Measurements from ENCODE around the gene DPT.
"Not testable (repeated sequence)": the region's sequence is repeated elsewhere in the genome, so short reads cannot be mapped to it uniquely, and the experiment has no call there.

The DPT gene

GRCh38 chr1:168728473-168729404, at the start of gene DPT:
Gene DPT (minus strand): TSS chr1:168729206. CDS start chr1:168729174, 32 bp downstream.
- no peak for DNase-seq (ENCODE audit: low read depth)

GRCh38 chr1:168775366-168775765, 46.4 kb upstream of the DPT start:
- DNase-seq (ENCODE audit: low read depth): no peak

DNA sequence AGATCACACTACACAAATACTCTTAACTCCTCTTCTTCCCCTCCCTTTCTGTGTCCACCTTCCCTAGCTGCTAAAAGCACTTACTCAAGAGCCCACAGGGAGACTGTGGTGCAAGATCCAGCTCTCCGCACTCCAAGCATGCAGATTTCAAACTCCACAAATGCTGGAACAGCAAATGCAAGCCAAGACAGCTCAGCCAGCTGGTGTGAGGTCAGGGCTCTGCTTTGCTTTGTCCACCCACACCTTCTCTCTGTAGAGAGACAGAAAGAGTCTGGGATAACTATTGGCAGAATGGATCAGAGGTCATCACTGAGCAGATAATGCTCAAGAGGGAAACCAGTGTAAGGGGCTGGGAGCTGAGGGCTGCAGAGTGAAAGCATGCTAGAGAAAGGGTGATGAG, 45.2 kb upstream of the DPT start:
- no peak for DNase-seq (ENCODE audit: low read depth)

GRCh38 chr1:168772428-168773060, 43.5 kb upstream of the DPT start:
- DNase-seq (ENCODE audit: low read depth): no peak

- no peak for DNase-seq (ENCODE audit: low read depth)
Measured at GRCh38 chr1:168771104-168771630, 42.2 kb upstream of the DPT start.

- not testable (repeated sequence) for DNase-seq (ENCODE audit: low read depth)
Measured at GRCh38 chr1:168769893-168770292, 40.9 kb upstream of the DPT start.

DNA sequence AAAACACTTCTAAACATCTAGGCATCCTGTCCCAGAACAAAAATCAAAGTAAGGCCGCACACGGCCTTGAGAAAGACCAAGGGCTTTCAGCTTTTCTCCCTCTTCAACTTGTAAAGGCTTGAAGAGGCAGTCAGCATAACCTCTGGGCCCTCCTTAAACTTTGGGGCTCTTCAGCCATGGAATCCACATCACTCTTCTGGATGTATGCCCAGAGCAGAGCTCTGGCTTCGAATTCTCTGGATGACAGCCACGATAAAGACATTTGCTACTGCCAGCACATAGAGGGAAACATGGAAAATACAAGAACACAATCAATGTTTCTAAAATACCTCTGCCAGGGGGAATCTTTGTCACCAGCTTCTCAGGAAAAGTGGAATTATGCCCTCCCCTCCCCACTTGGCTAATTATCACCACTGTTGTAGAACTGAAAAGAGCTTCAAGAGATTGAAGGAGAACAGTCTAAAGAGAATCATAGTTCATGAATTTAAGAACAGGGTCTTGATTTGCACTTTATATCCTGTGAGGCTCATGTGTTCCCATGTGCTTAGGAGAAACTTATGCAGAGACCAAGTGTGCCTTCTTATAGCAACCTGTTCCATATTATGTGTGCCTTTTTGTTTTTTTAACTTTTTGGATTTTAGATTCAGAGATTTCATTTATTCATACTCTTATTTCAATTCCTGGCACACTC, 39.0 kb upstream of the DPT start:
- no peak for DNase-seq (ENCODE audit: low read depth)

DNA sequence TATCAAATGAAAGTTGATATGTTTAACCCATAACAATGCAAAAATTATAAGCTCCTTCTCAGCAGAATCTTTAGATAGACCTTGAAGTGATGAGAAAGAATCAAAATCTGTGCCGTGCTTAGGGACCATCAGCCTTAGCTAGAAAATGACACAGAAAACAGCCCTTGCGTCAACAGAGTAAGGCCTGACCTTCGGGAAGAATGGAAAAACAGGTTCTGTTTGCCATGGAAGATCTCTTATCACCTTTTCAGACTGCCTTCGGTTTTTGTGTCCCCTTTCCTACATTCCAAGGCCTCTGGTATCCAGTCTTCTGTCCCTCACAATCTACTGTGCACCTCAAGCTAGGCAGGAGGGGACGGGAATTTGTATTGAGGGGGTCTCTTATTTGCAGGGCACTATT, 37.6 kb upstream of the DPT start:
- no peak for DNase-seq (ENCODE audit: low read depth)

GRCh38 chr1:168763031-168763430, 34.0 kb upstream of the DPT start:
- DNase-seq (ENCODE audit: low read depth): no peak

- no peak for DNase-seq (ENCODE audit: low read depth)
Measured at GRCh38 chr1:168762473-168762872, 33.5 kb upstream of the DPT start.

GRCh38 chr1:168760781-168761180, 31.8 kb upstream of the DPT start:
- DNase-seq (ENCODE audit: low read depth): no peak

DNA sequence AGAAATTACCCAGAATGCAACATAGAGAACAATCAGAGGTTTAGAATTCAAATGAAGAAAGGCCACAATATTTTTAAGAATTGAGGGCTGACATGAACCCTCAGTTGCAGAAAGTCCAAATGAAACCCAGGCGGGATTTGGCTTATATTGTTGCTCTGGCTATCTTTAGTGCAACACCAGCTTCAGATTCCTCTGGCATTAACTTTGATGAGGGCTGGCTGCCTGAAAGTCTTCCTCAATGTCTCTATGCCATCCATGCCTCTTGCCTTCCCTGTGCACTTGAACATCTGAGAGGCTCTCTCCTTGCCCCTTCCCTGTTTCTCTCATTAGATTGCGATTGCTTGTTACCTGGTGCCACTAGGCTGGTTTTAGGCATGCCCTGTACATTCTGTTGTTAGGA, 31.2 kb upstream of the DPT start:
- no peak for DNase-seq (ENCODE audit: low read depth)

DNA sequence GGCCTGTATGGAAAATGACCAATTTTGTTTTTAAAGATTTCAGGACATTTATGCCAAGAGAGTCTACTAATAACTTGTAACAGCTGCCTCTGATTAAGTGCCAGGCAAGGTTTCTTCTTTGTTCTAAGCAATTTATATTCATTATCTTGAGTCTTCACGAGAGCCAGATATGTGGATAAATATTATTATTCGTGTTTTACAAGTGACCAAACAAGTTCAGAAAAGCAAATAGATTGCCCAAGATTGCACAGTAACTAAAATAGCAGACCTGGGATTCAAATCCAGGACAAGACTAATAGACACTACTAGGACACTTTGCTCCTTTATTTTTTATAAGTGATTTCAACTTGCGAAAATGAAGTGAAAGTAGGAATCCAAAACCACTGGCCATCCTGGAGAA, 30.1 kb upstream of the DPT start:
- DNase-seq (ENCODE audit: low read depth): no peak

- DNase-seq (ENCODE audit: low read depth): no peak
Measured at GRCh38 chr1:168758503-168758902, 29.5 kb upstream of the DPT start.

DNA sequence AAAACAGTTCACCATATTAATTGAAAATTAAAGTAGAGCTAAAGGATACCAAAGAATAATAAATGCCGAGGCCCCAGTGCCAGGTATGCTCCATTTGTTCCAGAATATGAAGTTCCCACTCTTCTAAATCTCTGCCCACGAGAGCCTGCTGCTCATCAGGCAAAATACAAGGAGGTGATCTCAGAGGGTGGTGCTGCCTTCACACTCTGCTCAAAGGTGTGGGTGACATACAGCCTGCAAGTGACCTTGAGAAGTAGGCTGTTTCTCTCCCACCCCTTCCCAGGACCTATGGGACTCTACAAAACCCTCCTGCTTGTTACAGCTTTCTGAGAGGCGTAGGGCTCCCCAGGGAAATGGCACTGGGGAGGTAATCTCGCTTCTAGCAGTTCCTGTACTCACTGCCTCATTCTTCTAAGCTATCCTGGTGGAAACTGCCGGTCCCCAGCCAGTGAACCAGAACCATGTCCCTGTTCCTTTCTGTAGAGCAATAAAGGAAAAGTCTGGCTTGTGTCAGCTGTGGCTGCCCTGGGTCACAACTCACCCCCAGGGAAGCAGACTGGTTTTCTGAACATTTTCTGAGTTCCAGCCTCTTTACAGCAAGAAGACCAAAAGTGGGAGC, 26.9 kb upstream of the DPT start:
- no peak for DNase-seq (ENCODE audit: low read depth)

DNA sequence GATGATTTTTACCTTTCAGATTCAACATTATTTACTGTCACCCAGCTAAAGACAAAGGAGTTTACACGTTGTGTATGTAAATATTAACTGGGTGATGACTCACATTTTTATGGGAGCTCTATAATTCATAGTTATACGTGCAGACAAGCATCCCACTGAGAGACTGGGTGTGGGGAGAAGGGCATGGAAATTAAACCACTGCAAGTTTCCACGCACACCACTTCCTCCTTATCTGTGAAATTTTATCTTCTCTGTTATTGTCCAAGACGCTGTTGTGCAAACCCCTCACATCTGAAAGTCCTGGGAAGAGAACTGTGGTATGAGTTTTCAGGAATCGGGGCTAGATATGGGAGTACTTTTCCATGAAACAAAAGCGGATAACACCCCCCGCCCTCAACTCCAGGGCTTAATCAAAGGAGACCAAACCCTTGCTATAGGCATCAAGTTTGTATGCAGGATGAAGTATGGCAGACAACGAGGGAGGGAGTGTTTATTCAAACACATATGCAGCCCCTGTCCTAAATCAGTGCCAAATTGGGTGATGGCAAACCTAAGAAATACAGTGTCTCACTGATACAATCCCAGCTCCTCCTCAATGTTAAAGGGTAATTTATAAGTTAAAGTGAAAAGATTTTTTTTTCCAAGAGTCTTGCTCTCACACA, 23.3 kb upstream of the DPT start:
- no peak for DNase-seq (ENCODE audit: low read depth)

DNA sequence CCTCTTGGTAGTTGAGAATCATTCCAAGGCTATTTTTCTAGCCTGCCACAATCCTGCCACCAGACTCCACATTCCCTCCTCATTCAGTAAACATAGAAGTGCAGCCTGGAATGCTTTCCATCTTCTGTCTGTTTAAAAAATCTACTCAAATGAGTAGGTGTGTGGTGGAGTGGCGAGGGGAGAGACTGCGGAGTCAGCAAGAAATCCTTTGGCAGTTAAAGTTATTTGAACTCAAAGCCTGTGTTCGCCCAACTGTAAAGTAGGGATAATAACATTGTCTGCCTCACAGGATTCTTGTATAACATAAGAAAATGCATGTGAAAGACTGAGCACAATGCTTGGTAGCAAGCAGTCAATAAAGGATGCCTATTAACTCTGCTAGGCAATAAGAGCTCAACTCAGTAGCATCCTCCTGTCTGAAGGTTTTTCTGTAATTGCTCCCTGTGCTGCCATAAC, 22.2 kb upstream of the DPT start:
- no peak for DNase-seq (ENCODE audit: low read depth)

- DNase-seq (ENCODE audit: low read depth): no peak
Measured at GRCh38 chr1:168742994-168743650, 14.1 kb upstream of the DPT start.

GRCh38 chr1:168742386-168742785, 13.4 kb upstream of the DPT start:
- no peak for DNase-seq (ENCODE audit: low read depth)

- no peak for DNase-seq (ENCODE audit: low read depth)
Measured at GRCh38 chr1:168739908-168740307, 10.9 kb upstream of the DPT start.

DNA sequence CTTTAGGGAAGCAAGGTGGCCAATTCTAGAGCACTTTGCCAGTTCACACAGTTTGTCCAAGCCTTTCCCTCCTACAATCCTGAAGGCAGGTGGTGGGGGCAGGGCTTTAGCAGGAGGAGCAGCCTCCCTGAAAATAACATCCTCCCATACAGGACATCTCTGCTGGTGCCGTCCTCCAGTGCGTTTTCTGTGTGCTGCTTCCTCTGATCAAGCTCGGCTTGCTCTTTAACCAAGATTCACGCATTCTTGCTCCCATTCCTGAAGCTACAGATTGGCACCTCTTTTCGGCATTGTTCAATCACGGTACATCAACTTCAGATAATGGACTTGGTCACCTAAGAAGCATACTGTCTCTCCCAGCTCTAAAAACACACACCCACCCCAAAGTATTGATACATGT, 7.5 kb upstream of the DPT start:
- no peak for DNase-seq (ENCODE audit: low read depth)

Measured in stimulated activated CD8-positive, alpha-beta memory T cell treated with anti-CD3 and anti-CD28 coated beads, Interleukin-12 subunit alpha, Interleukin-12 subunit beta, amount 100 ng/mL, for 1 hour (primary cell).